GM23338 (cell line): ENCODE measurements around the gene DHX38. TPM values are rescaled to one million over a fixed set of nuclear protein-coding genes. Genes with fewer than 3 reads are reported as not detected.
A peak's percentile ranks its signal among the peaks of the same experiment; 100 is the strongest.

ENCODE experiments used
- ATAC-seq: fragments of 200-7000 bp; cut with Tn5 transposase; 3 replicates; pipeline ENCODE4 v1.9.1; 2020
- DNase-seq: peaks from one replicate; pipeline ENCODE4 v3.0.0-alpha.2; 2015; ENCODE audit warnings: low spot score
- H2AFZ ChIP-seq: fragments of 200-600 bp; sonication (generic); 2 replicates; pipeline ENCODE4 v1.8.0; 2016; ENCODE audit warnings: antibody characterized with exemption, mild to moderate bottlenecking, moderate library complexity
- H3F3A ChIP-seq: fragments of 200-600 bp; sonication (generic); replicated peaks from 2 replicates; pipeline ENCODE4 v1.8.0; 2017; ENCODE audit warnings: antibody characterized with exemption, mixed run types, low read depth
- H3K27ac ChIP-seq: fragments of 200-600 bp; sonication (generic); 2 replicates; pipeline ENCODE4 v1.6.1; 2016; ENCODE audit warnings: low read depth
- H3K27me3 ChIP-seq: fragments of 200-600 bp; sonication (generic); 2 replicates; pipeline ENCODE4 v1.8.0; 2016; ENCODE audit warnings: mild to moderate bottlenecking, mixed run types, moderate library complexity; ENCODE audit not compliant: insufficient read depth
- H3K36me3 ChIP-seq: fragments of 200-600 bp; sonication (generic); 2 replicates; pipeline ENCODE4 v1.8.0; 2016; ENCODE audit warnings: mild to moderate bottlenecking; ENCODE audit not compliant: insufficient read depth
- H3K4me1 ChIP-seq: fragments of 200-600 bp; sonication (generic); 2 replicates; pipeline ENCODE4 v1.8.0; 2016; ENCODE audit warnings: mild to moderate bottlenecking, moderate library complexity; ENCODE audit not compliant: insufficient read depth
- H3K4me2 ChIP-seq: fragments of 200-600 bp; sonication (generic); 2 replicates; pipeline ENCODE4 v1.7.1; 2017; ENCODE audit warnings: mixed run types
- H3K4me3 ChIP-seq: fragments of 200-600 bp; sonication (generic); 2 replicates; pipeline ENCODE4 v1.6.1; 2016; ENCODE audit warnings: mixed run types
- H3K79me2 ChIP-seq: fragments of 200-600 bp; sonication (generic); replicated peaks from 2 replicates; pipeline ENCODE4 v1.8.0; 2017; ENCODE audit warnings: mild to moderate bottlenecking; ENCODE audit not compliant: insufficient read depth
- H3K9me2 ChIP-seq: fragments of 200-600 bp; sonication (generic); 2 replicates; pipeline ENCODE4 v1.8.0; 2017; ENCODE audit not compliant: insufficient read depth
- H4K20me1 ChIP-seq: fragments of 200-600 bp; sonication (generic); replicated peaks from 2 replicates; pipeline ENCODE4 v1.8.0; 2017; ENCODE audit warnings: mild to moderate bottlenecking; ENCODE audit not compliant: insufficient read depth
- H3K27ac Mint-ChIP-seq: 2 replicates; pipeline ENCODE4 v1.8.0; 2020; ENCODE audit warnings: inconsistent platforms, mild to moderate bottlenecking, moderate library complexity, mixed read lengths
- H3K27me3 Mint-ChIP-seq: 3 replicates; pipeline ENCODE4 v1.8.0; 2022; ENCODE audit warnings: low read depth, mild to moderate bottlenecking, moderate library complexity, mixed read lengths, inconsistent platforms; ENCODE audit not compliant: insufficient read depth, poor library complexity
- H3K36me3 Mint-ChIP-seq: 3 replicates; pipeline ENCODE4 v1.8.0; 2021; ENCODE audit warnings: low read depth, mild to moderate bottlenecking, inconsistent platforms, moderate library complexity, mixed read lengths
- H3K4me1 Mint-ChIP-seq: 3 replicates; pipeline ENCODE4 v1.8.0; 2020; ENCODE audit warnings: mild to moderate bottlenecking, inconsistent platforms, mixed read lengths
- H3K4me3 Mint-ChIP-seq: 3 replicates; pipeline ENCODE4 v1.8.0; 2021; ENCODE audit warnings: moderate library complexity, mild to moderate bottlenecking, inconsistent platforms, mixed read lengths
- H3K9me3 Mint-ChIP-seq: 3 replicates; pipeline ENCODE4 v1.8.0; 2020; ENCODE audit warnings: moderate library complexity, mild to moderate bottlenecking, inconsistent platforms, mixed read lengths
- EZH2phosphoT487 ChIP-seq: fragments of 200-600 bp; sonication (generic); IDR thresholded peaks from one replicate; pipeline ENCODE4 v1.8.1; 2018; ENCODE audit warnings: antibody characterized with exemption; ENCODE audit not compliant: unreplicated experiment
- JUNB ChIP-seq: IDR thresholded peaks from one replicate; pipeline ENCODE4 v1.6.1; 2016; ENCODE audit warnings: antibody characterized with exemption; ENCODE audit not compliant: unreplicated experiment
- REST ChIP-seq: IDR thresholded peaks from one replicate; pipeline ENCODE4 v1.6.1; 2018; ENCODE audit warnings: antibody characterized with exemption; ENCODE audit not compliant: unreplicated experiment
- STAT1 ChIP-seq: IDR thresholded peaks from one replicate; pipeline ENCODE4 v1.6.1; 2016; ENCODE audit warnings: antibody characterized with exemption; ENCODE audit not compliant: unreplicated experiment
- ZNF114 ChIP-seq: fragments of 250-450 bp; sonication (Bioruptor Pico); IDR thresholded peaks from 2 replicates; pipeline ENCODE4 v1.5.0; 2020; ENCODE audit warnings: mild to moderate bottlenecking, moderate library complexity
- ZNF331 ChIP-seq: fragments of 250-450 bp; sonication (Bioruptor Pico); IDR thresholded peaks from 2 replicates; pipeline ENCODE4 v1.5.0; 2020; ENCODE audit warnings: low read depth, mild to moderate bottlenecking, moderate library complexity
- ZNF462 ChIP-seq: fragments of 250-450 bp; sonication (Bioruptor Pico); IDR thresholded peaks from 2 replicates; pipeline ENCODE4 v1.5.0; 2020; ENCODE audit warnings: mild to moderate bottlenecking, moderate library complexity
- polyA plus RNA-seq: library from polyadenylated mRNA; unstranded; fragments of >200 nt; fragmentation: Nextera tagmentation; extraction: Ambion mirVana; gene quantifications from 2 replicates; pipeline ENCODE4 v1.2.1, GENCODE V29; 2016
- total RNA-seq: library from RNA; depleted of rRNA; stranded (reverse); fragments of >200 nt; shearing (Covaris generic); gene quantifications from 2 replicates; pipeline ENCODE4 v1.2.3, GENCODE V29; 2014
- TF ChIP-seq, protein P1 (sequence below): IDR thresholded peaks from 2 replicates; pipeline ENCODE4 v1.6.1; 2016; ENCODE audit warnings: antibody characterized with exemption

DHX38 gene
- total and polyA plus RNA-seq, 2 experiments from 2014 or later = 31.4 to 46.4 TPM

DNA sequence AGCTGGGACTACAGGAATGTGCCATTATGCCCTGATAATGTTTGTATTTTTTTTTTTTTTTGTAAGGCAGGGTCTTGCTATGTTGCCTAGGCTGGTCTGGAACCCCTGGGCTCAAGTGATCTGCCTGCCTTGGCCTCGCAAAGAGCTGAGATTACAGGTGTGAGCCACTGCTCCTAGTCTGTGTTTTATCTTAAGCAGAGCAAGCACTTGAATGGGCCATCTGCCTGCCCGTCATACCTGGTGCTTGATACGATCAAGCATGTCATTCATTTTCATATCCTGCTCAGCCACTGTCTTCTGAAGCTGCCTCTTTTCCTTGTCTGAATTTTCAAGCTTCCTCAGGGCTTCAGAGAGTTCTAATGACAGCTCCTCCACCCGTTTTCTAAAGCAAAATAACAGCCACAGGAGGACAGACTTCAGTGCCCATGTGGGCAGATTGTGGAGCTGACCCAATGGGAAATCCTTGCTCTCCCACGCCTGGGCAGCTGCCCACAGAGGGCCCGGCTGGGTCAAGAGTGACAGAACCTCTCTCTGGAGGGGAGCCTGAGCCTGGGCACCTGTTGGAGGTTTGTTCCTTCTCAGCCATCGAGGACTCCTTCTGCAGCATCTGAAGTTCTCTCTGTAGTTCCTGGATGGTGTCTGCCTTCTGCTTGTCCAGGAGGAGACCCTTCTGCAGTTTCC lies 36.5 kb downstream of the DHX38 start:
- Histone ChIP-seq H3K36me3 (no peaks in the 10 kb centered on the region), H3K4me3 (no peak overlapping the region), H3K79me2 (no peaks in the 10 kb centered on the region), H3K27ac (no peak overlapping the region), H2AFZ (no peak overlapping the region), H3F3A (no peaks in the 10 kb centered on the region), H3K4me1 (no peaks in the 10 kb centered on the region; the same call in none of the 2 replicates), H4K20me1 (no peaks in the 10 kb centered on the region), H3K4me2 (no peak overlapping the region), H3K27me3 (no peaks in the 10 kb centered on the region), H3K9me2 (no peaks in the 10 kb centered on the region)
- peaks cover 25% of the 10 kb centered on the region for H3K4me1 Mint-ChIP-seq
- DNase-seq = no peak
- H3K27ac Mint-ChIP-seq = no peak overlapping the region
- no peak for TF ChIP-seq REST
- no peak for TF ChIP-seq ZNF114
- no peak for TF ChIP-seq ZNF331 (CRISPR knock-in tag)
- TF ChIP-seq STAT1 = no peak
- TF ChIP-seq, protein P1, sequence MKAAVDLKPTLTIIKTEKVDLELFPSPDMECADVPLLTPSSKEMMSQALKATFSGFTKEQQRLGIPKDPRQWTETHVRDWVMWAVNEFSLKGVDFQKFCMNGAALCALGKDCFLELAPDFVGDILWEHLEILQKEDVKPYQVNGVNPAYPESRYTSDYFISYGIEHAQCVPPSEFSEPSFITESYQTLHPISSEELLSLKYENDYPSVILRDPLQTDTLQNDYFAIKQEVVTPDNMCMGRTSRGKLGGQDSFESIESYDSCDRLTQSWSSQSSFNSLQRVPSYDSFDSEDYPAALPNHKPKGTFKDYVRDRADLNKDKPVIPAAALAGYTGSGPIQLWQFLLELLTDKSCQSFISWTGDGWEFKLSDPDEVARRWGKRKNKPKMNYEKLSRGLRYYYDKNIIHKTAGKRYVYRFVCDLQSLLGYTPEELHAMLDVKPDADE = no peak
- no peak for ATAC-seq
- H3K27me3 Mint-ChIP-seq = peaks cover 9% of the 10 kb centered on the region
- no peaks in the 10 kb centered on the region for H3K9me3 Mint-ChIP-seq
- H3K4me3 Mint-ChIP-seq = no peak overlapping the region
- H3K36me3 Mint-ChIP-seq = no peaks in the 10 kb centered on the region; the same call in 2 of the 3 replicates

DNA sequence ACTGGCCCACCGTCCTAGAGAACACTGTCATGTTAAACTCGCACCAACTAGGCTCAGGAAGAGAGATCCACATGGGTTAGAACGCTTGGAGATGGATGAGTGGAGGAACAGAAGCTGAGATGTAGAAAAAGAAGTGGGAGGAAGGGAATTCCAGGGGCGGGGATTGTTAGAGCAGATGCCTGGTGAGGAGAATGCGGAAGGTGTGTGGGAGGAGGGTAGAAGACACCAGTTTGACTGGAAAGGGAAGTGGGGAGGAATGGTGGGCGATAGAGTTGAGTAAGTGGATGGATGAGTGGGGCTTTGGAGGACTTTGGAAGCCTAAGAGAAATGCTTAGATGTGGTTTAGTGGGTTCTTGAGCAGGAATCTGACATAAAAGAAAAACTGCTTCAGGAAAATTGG lies 37.4 kb downstream of the DHX38 start:
- ATAC-seq (no peak; the same call in 2 of the 3 replicates), DNase-seq (no peak)
- no peaks in the 10 kb centered on the region; the same call in 2 of the 3 replicates for H3K36me3 Mint-ChIP-seq
- peaks cover 9% of the 10 kb centered on the region for H3K27me3 Mint-ChIP-seq
- no peaks in the 10 kb centered on the region for H3F3A ChIP-seq
- H3K79me2 ChIP-seq = no peaks in the 10 kb centered on the region
- H3K36me3 ChIP-seq = no peaks in the 10 kb centered on the region
- no peak overlapping the region for H3K27ac Mint-ChIP-seq
- H3K4me3 Mint-ChIP-seq = no peak overlapping the region
- H2AFZ ChIP-seq = peak overlapping the region; percentile 38; the same call in 1 of the 2 replicates
- no peaks in the 10 kb centered on the region for H3K9me3 Mint-ChIP-seq
- no peaks in the 10 kb centered on the region; the same call in 1 of the 2 replicates for H3K4me1 ChIP-seq
- no peak overlapping the region for H3K27ac ChIP-seq
- no peak overlapping the region for H3K4me2 ChIP-seq
- peaks cover 15% of the 10 kb centered on the region for H3K4me1 Mint-ChIP-seq
- no peaks in the 10 kb centered on the region for H4K20me1 ChIP-seq
- no peaks in the 10 kb centered on the region for H3K27me3 ChIP-seq
- H3K4me3 ChIP-seq = no peak overlapping the region
- H3K9me2 ChIP-seq = no peaks in the 10 kb centered on the region
- TF ChIP-seq ZNF114 (no peak), EZH2phosphoT487 (no peak), ZNF462 (no peak), JUNB (no peak)
